Neuronal stem cell (in vitro differentiated cells): ENCODE data around the gene ADORA2A. TPM values are rescaled to one million over a fixed set of nuclear protein-coding genes. Genes with fewer than 3 reads are reported as not detected.

Source experiments
- DNase-seq: peaks from one replicate; pipeline ENCODE4 v3.0.0-alpha.2; 2013; ENCODE audit warnings: low spot score
- H2AFZ ChIP-seq: one replicate; pipeline ENCODE4 v1.6.1; 2013; ENCODE audit warnings: mild to moderate bottlenecking, low read length, inconsistent platforms
- H2AK5ac ChIP-seq: 2 replicates; pipeline ENCODE4 v1.6.1; 2013; ENCODE audit warnings: low read depth, mild to moderate bottlenecking, inconsistent platforms, low read length, moderate library complexity, mixed read lengths
- H2BK120ac ChIP-seq: 2 replicates; pipeline ENCODE4 v1.6.1; 2013; ENCODE audit warnings: low read depth, mild to moderate bottlenecking, inconsistent platforms, low read length, moderate library complexity, mixed read lengths
- H2BK12ac ChIP-seq: one replicate; pipeline ENCODE4 v1.6.1; 2013; ENCODE audit warnings: low read length, inconsistent platforms
- H2BK15ac ChIP-seq: 2 replicates; pipeline ENCODE4 v1.6.1; 2013; ENCODE audit warnings: mild to moderate bottlenecking, low read length, inconsistent platforms, mixed read lengths
- H2BK5ac ChIP-seq: one replicate; pipeline ENCODE4 v1.6.1; 2013; ENCODE audit warnings: inconsistent platforms, mild to moderate bottlenecking, low read length, moderate library complexity
- H3K14ac ChIP-seq: one replicate; pipeline ENCODE4 v1.6.1; 2013; ENCODE audit warnings: low read length, inconsistent platforms
- H3K18ac ChIP-seq: 2 replicates; pipeline ENCODE4 v1.6.1; 2013; ENCODE audit warnings: low read length, inconsistent platforms
- H3K23ac ChIP-seq: 2 replicates; pipeline ENCODE4 v1.6.1; 2013; ENCODE audit warnings: low read depth, mild to moderate bottlenecking, mixed read lengths, low read length, inconsistent platforms; ENCODE audit not compliant: poor library complexity
- H3K27ac ChIP-seq: replicated peaks from 3 replicates; pipeline ENCODE4 v1.5.1; 2013; ENCODE audit warnings: low read length, inconsistent platforms
- H3K27me3 ChIP-seq, 3 experiments: 2 replicates each; pipeline ENCODE4 v1.6.1; 2013; ENCODE audit warnings: low read length in 3 of 3, mild to moderate bottlenecking in 2 of 3, inconsistent platforms in 1 of 3, low read depth in 1 of 3, mixed read lengths in 1 of 3, moderate library complexity in 1 of 3; ENCODE audit not compliant: control insufficient read depth in 3 of 3, insufficient read depth in 3 of 3
- H3K36me3 ChIP-seq, 2 donors: replicated peaks in 1 of 2; 2 replicates each; pipeline ENCODE4 v1.6.1; 2013; ENCODE audit warnings: low read length in 2 of 2; ENCODE audit not compliant: control insufficient read depth in 2 of 2, insufficient read depth in 2 of 2
- H3K4ac ChIP-seq: 2 replicates; pipeline ENCODE4 v1.6.1; 2013; ENCODE audit warnings: inconsistent platforms, mild to moderate bottlenecking, low read length, moderate library complexity
- H3K4me1 ChIP-seq, 2 donors: 1 replicate in 1 of 2; 2 replicates in 1 of 2; pipeline ENCODE4 v1.6.1; 2013; ENCODE audit warnings: low read length in 2 of 2, low read depth in 1 of 2; ENCODE audit not compliant: control insufficient read depth in 2 of 2, insufficient read depth in 1 of 2
- H3K4me2 ChIP-seq: one replicate; pipeline ENCODE4 v1.6.1; 2013; ENCODE audit warnings: mild to moderate bottlenecking, low read length, inconsistent platforms; ENCODE audit not compliant: insufficient read depth, poor library complexity, severe bottlenecking
- H3K4me3 ChIP-seq, 2 donors: 2 replicates each; pipeline ENCODE4 v1.5.1; 2013; ENCODE audit warnings: low read length in 2 of 2, mild to moderate bottlenecking in 2 of 2, inconsistent platforms in 1 of 2, moderate library complexity in 1 of 2
- H3K79me1 ChIP-seq: one replicate; pipeline ENCODE4 v1.6.1; 2013; ENCODE audit warnings: low read depth, mild to moderate bottlenecking, inconsistent platforms, low read length, moderate library complexity
- H3K9ac ChIP-seq: one replicate; pipeline ENCODE4 v1.6.1; 2013; ENCODE audit warnings: mild to moderate bottlenecking, low read depth, low read length, inconsistent platforms; ENCODE audit not compliant: poor library complexity
- H3K9me3 ChIP-seq, 2 donors: replicated peaks in 1 of 2; 2 replicates each; pipeline versions ENCODE3 to v1.6.1; 2013; ENCODE audit warnings: low read length in 2 of 2, mild to moderate bottlenecking in 2 of 2, inconsistent platforms in 1 of 2, low read depth in 1 of 2, mixed read lengths in 1 of 2, moderate library complexity in 1 of 2; ENCODE audit not compliant: control insufficient read depth in 2 of 2, insufficient read depth in 1 of 2
- H4K8ac ChIP-seq: one replicate; pipeline ENCODE4 v1.6.1; 2013; ENCODE audit warnings: low read depth, mild to moderate bottlenecking, inconsistent platforms, low read length, moderate library complexity
- H4K91ac ChIP-seq: one replicate; pipeline ENCODE4 v1.6.1; 2013; ENCODE audit warnings: low read length, low read depth, mild to moderate bottlenecking, inconsistent platforms; ENCODE audit not compliant: poor library complexity
- WGBS, 2 donors: extraction: QIAGEN DNeasy Blood & Tissue Kit; methylation state at CpG; one replicate each; pipeline ENCODE4 v1.1.7; 2013; ENCODE audit warnings: missing lambda C conversion rate in 2 of 2, mixed read lengths in 1 of 2; ENCODE audit not compliant: insufficient read length in 2 of 2, insufficient replicate concordance in 1 of 2; ENCODE audit errors: extremely low coverage in 2 of 2; 5-methylcytosine and 5-hydroxymethylcytosine counted together
- polyA plus RNA-seq, 2 experiments: library from polyadenylated mRNA; stranded (reverse); fragments of 200-250 nt; gene quantifications; one replicate each; pipeline ENCODE4 v1.2.3, GENCODE V29; 2013

Gene ADORA2A
- polyA plus RNA-seq (2013, experiment 1 of 2): 2.9 TPM
- 3.1 TPM for polyA plus RNA-seq (2013, experiment 2 of 2)

DNA sequence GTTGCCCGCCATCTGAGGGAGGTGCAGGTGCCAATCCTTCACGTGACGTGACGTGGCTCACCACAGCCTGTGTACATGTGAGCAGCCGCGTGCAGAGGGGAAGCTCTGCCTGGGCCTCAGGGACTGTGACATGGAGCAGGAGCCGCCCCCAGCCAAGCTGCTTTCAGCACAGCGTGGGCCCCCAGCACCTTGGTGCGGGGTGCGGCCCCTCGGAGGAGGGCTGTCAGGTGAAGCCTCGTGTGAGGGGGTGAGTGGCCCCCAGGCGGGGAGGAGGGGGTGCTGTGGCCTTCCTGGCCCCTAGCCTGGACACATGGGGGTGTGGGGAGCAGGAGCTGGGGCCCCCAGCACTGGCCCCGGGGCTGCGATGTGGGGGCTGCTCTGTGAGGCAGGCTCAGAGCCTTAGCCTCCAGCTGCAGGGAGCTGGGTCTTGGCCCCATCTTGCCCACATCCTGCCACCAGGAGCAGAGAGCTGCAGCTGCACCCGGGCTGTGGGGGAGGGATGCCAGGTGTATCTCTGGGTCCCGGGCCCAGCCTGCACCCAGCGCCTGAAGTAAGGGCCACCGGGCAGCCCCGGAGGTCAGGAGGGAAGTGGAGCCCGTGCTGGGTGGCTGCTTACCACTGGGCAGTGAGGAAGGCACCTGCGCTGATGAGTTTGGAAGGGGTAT is at the start of gene ADORA2A:
TSS of gene ADORA2A (plus strand) at position 100 of the 665 bp plus-strand sequence. CDS start 5,806 bp downstream, outside the sequence.
- Histone ChIP-seq H3K4ac (no peak within 1 kb of the TSS), H3K4me2 (no peak within 1 kb of the TSS), H2BK5ac (no peak within 1 kb of the TSS), H3K27me3 (peaks cover 10 to 26% (median 26%) of the 10 kb centered on the region in 3 experiments), H4K91ac (no peak within 1 kb of the TSS), H3K9ac (no peak within 1 kb of the TSS), H3K4me1 (peaks cover 6 to 14% of the 10 kb centered on the region in 2 donors), H2BK120ac (no peak within 1 kb of the TSS), H2BK15ac (peak within 1 kb of the TSS; percentile 59), H4K8ac (peak within 1 kb of the TSS; percentile 48), H3K79me1 (peaks cover 2% of the 10 kb centered on the region), H3K36me3 (no peaks in the 10 kb centered on the region), H3K23ac (peak within 1 kb of the TSS; percentile 70), H2AFZ (no peak within 1 kb of the TSS), H2BK12ac (peak within 1 kb of the TSS; percentile 48), H3K18ac (peak within 1 kb of the TSS; percentile 52), H3K27ac (no peak within 1 kb of the TSS), H3K9me3 (no peaks in the 10 kb centered on the region), H2AK5ac (peak within 1 kb of the TSS; percentile 80), H3K14ac (no peak within 1 kb of the TSS), H3K4me3 (no peak within 1 kb of the TSS)
- no CpG with 5 or more reads among the region's 22 CpGs for WGBS, 2 donors
- no peak for DNase-seq

DNA sequence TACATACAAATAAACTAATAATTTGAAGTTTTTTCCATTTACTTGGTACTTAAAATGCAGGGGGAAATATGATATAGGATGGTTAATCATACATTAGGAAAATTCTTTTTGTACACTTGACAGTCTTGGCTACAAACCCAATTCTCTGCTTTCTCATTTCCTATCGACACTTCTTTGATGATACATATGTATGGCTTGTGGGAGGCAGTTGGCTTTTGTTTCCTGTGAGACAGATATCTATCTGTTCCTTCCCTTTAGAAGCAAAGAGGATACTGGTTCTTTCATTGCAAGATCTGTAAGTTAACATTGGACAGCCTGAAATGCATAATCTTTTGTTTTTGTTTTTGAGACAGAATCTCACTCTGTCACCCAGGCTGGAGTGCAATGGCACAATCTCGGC is 47.9 kb upstream of the ADORA2A start:
- DNase-seq: no peak
- Histone ChIP-seq H3K4me3 (no peak overlapping the region), H3K23ac (no peak overlapping the region), H2BK12ac (no peak overlapping the region), H2BK120ac (no peak overlapping the region), H3K9me3 (peaks cover 0 to 11% of the 10 kb centered on the region in 2 donors), H3K14ac (no peak overlapping the region), H2AFZ (no peak overlapping the region), H4K91ac (no peak overlapping the region), H3K79me1 (no peaks in the 10 kb centered on the region), H3K18ac (no peak overlapping the region), H3K4me1 (no peaks in the 10 kb centered on the region), H3K27me3 (no peaks in the 10 kb centered on the region), H3K27ac (no peak overlapping the region), H2BK5ac (no peak overlapping the region), H3K4me2 (no peak overlapping the region), H3K9ac (no peak overlapping the region), H2BK15ac (no peak overlapping the region), H2AK5ac (no peak overlapping the region), H3K36me3 (peaks cover 5 to 86% of the 10 kb centered on the region in 2 donors), H4K8ac (no peak overlapping the region), H3K4ac (no peak overlapping the region)
- WGBS, 2 donors: no CpG with 5 or more reads among the region's 2 CpGs

DNA sequence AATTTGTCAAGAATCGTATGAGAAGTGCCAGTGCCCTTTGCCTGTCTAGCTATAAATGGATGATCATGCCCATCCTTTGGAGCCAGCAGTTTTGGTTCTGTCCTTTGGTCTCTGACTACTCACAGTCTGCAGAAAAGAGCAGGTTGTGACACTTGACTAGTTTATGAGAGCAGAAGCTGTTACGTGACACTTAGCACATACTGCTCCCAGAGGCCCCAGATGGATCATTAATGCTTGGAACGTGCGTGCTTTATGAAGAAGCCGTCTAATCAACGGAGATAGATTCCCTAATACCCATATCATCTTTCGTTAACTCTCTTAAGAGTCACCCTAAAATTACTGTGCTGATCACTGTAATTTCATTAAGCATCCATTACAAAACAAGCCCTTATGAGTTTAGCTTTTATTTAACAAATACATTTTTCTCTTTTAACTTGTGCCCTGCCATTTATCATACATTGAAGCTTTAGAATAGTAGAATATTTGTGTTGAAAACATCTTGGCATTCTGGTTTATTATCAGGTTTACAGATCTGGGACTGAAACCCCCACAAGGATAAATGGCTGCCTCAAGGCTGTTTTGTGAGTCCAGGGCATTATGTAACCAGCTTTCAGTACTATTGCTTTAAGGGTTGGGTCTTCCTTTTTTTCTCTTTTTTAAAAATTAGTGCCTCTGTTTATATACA is 47.0 kb upstream of the ADORA2A start:
- no peak overlapping the region for H3K27ac ChIP-seq

DNA sequence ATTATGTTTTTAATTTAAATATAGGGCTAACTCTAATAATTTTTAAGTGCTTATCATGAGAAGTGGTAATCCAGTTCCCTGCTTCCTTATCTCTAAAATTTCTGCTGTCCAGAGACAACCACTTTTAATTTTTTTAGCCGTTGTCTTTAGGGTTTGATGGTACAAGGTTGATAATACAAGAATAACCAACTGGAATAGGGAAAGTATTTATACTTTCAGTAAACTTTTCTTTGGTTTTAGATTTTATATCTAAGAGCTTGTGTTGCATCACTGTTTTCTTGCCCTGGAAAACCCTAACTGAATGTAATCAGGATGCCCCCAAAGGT is 46.5 kb upstream of the ADORA2A start:
- Histone ChIP-seq H3K27ac (no peak overlapping the region), H3K9ac (no peak overlapping the region), H3K27me3 (no peaks in the 10 kb centered on the region), H3K14ac (no peak overlapping the region), H3K18ac (no peak overlapping the region), H2BK5ac (no peak overlapping the region), H3K4me2 (no peak overlapping the region), H3K79me1 (no peaks in the 10 kb centered on the region), H3K4me3 (no peak overlapping the region), H4K91ac (no peak overlapping the region), H3K9me3 (no peaks in the 10 kb centered on the region), H3K36me3 (peaks cover 5 to 83% of the 10 kb centered on the region in 2 donors), H3K4me1 (no peaks in the 10 kb centered on the region), H2BK15ac (no peak overlapping the region), H2AK5ac (no peak overlapping the region), H2BK120ac (no peak overlapping the region), H2BK12ac (no peak overlapping the region), H3K23ac (no peak overlapping the region), H4K8ac (no peak overlapping the region), H2AFZ (no peak overlapping the region), H3K4ac (no peak overlapping the region)
- no CpG with 5 or more reads among the region's 1 CpG for WGBS, 2 donors
- no peak for DNase-seq

More for the DNA sequence above, 47.0 kb upstream of the ADORA2A start:
- no peak overlapping the region for H2AK5ac ChIP-seq
- no peak overlapping the region for H3K4me2 ChIP-seq
- no peak overlapping the region for H2BK15ac ChIP-seq
- H3K9me3 ChIP-seq: peaks cover 0 to 4% of the 10 kb centered on the region in 2 donors
- no peak overlapping the region for H4K91ac ChIP-seq
- no peak overlapping the region for H2AFZ ChIP-seq
- no peaks in the 10 kb centered on the region for H3K4me1 ChIP-seq
- no peak overlapping the region for H2BK120ac ChIP-seq
- no peak overlapping the region for H3K4ac ChIP-seq
- WGBS, 2 donors: no CpG with 5 or more reads among the region's 7 CpGs
- H3K18ac ChIP-seq: no peak overlapping the region
- no peak overlapping the region for H3K14ac ChIP-seq
- H2BK12ac ChIP-seq: no peak overlapping the region
- no peak overlapping the region for H4K8ac ChIP-seq
- H3K4me3 ChIP-seq: no peak overlapping the region
- no peak overlapping the region for H3K23ac ChIP-seq
- no peak overlapping the region for H2BK5ac ChIP-seq
- DNase-seq: no peak
- no peaks in the 10 kb centered on the region for H3K27me3 ChIP-seq
- H3K79me1 ChIP-seq: no peaks in the 10 kb centered on the region
- peaks cover 5 to 83% of the 10 kb centered on the region in 2 donors for H3K36me3 ChIP-seq
- H3K9ac ChIP-seq: no peak overlapping the region
